HG02938 (cell line): ENCODE measurements around the gene UBD.

Experiments used
- ATAC-seq: cut with Tn5 transposase; IDR thresholded peaks from one replicate; pipeline ENCODE4 v1.9.1; 2021; ENCODE audit warnings: mild to moderate bottlenecking, moderate library complexity; ENCODE audit not compliant: unreplicated experiment

The UBD gene

DNA sequence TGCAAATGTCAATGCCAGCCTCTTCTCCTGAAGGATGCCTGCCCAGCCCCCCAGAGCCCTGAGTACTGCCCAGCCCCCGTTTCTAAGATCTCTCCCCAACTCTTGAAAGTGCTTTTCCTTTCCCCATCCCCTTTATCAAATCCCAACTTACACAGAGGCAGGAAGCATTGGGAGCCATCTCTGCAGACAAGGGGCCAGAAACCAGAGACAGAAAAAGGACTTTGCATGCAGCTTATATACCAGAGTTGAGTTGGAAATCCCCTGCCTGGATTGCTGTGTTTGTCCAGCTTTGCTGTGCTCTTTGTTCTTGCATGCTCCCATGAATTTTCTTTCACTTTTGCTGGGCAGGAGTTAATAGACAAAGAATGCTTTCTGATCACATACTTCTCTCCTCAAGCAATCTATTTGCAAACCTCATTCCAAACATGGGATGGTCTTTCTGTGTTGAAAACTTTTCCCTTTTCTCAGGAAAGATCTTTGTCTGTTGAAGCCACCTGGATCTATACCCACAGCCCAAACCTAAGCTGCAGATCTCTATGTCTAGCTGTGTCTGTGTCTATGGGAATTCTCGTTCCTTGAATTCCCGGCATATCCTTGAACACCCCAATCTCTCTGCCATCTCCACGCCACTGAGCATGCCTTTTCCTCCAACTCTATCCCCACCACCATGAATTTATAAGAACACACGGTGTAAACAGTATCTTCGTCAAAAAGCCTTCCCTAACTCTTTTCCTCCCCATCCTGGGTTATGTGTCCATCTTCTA, at the start of gene UBD:
UBD (minus strand) TSS at position 209 of the 764 bp plus-strand sequence; CDS start at position 178, 31 bp downstream.
- ATAC-seq: no peak

- ATAC-seq: no peak
These were observed 48.6 kb upstream of the UBD start for GRCh38 chr6:29608131-29608530.

DNA sequence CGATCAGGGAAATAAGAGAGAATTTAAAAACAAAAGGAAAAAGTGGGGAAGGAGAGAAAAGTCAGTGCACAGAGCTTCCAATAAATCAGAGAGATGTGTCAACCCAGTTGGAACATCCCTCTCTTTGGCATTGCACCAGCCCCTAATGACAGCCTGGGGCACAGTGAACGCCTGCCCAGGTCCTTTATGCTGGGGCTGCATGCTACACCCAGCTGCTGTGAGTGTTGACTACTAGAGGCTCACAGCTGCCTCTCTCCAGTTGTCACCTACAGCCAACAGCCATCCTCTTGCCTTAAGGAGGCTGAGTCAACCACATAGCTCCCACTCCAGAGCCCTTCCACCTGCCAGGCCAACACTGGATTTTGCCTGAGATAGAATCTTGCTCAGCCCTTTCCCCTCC, 44.4 kb upstream of the UBD start:
- no peak for ATAC-seq

DNA sequence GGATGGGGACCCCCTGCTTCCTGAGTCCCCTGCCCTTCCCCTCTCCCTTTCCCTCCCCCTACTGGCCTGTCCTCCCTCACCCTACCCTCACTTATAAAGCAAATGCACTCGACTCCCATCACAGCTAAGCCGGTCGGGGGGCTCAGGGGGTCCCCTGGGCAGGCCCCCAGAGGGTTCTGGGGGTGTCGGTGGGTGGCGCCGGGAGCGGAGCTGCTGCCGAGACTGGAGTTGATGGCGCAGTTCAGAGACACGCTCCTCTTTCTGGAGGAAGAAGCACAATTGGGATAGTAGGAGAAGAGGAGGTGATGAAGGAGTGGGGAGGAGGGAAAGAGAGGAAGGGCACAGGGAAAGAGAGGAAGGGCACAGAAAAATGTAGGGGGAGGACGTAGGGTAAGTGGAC, 43.9 kb upstream of the UBD start:
- no peak for ATAC-seq

DNA sequence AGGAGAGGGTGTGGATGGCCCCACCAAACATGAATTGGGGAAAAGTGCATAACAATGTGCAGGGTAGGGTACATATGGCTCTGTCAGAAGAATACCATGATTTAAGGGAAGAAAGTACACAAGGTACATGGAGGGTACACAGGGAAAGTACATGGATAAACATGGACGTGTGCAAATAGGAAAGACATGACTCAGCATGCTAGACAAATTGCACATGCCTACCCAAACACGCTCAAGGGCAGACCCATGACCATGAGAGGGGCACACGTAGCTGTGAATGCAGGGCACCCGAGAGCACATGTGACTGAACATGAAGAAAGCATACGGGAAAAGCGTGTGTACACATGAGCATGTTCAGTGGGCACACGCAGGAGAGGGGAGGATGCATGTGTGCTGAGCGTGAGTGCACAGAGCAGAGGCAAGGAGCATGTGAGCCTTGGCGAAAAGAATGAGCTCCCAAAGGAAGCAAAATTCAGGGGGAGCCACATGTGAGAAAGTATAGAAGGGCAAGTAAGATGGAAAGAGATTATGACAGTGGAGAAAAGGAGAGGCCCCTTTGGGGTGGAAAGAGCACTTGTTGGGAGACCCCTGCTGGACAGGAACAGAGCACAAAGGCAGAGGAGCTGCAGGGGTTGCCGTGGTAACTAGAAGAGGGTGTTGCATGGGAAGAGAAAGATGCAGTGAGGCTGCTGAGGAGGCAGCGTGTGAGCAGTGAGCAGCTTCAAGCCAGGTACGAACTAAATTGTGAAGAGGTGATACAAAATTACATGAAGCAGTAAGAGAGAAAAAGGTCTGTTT, 43.2 kb upstream of the UBD start:
- ATAC-seq: no peak

DNA sequence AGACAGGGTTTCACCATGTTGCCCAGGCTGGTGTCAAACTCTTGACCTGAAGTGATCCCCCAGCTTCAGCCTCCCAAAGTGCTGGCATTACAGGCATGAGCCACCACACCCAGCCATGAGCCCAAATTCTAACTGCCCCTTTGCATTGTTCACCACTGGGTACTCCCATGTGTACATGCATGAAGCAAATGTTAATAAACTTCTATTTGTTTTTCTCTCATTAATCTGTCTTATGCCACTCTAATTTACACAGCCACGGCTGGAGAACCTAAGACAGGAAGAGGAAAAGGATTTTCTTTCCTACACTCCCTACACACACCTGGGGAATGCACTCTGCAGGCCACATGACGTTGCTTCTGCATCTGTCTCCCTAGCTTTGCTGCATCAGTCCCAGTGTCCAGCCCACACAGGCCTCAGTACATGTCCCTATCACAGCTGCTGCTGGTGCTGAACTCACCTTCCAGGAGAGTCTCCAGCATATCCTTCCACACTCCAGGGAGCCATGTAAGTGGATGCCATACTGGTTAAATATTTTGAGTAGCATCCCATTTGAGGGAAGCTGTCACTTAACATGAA, 38.7 kb upstream of the UBD start:
- ATAC-seq: no peak

- ATAC-seq: no peak
These were observed 37.7 kb upstream of the UBD start for GRCh38 chr6:29597184-29597583.

DNA sequence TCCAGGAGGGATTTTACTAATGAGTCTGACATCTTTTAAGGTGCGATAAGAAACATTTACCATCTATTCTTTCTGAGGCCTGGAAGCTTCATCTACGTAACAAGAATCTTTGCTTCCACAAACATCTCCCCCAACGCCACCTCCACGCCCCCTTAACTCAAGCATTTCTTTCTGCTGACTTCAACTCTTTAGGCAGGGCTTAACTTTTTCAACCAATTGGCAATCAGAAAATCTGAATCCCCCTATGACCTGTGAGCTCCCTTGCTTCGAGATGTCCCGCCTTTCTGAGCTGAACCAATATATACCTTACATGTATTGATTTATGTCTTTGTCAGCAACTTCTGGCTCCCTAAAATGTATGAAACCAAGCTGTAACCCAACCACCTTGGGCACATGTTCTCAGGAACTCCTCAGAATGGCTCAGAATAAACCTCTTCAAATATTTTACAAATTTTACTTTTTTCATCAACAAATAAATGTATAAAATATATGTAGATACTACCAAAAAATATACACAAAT, 36.9 kb upstream of the UBD start:
- ATAC-seq: no peak

GRCh38 chr6:29593199-29593855, 33.8 kb upstream of the UBD start:
- ATAC-seq: no peak

DNA sequence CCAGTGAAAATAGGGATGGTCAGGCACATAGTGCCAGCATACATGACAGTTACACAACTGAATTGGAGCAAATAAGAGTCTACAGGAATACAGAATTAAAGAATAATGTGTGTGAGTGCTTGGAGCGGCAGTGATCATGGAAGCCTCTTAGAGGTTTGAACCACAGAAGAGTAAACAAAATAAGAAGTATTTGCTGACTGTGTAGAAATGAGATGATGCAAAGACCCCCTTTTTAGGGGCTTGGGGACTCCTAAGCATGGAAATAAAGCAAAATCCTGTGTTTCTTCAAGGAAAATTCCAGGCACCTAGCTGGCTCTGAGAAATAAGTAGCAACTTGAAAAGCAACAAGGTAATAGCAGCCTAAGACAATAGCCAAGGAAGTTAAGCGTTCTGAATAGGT, 32.1 kb upstream of the UBD start:
- no peak for ATAC-seq

DNA sequence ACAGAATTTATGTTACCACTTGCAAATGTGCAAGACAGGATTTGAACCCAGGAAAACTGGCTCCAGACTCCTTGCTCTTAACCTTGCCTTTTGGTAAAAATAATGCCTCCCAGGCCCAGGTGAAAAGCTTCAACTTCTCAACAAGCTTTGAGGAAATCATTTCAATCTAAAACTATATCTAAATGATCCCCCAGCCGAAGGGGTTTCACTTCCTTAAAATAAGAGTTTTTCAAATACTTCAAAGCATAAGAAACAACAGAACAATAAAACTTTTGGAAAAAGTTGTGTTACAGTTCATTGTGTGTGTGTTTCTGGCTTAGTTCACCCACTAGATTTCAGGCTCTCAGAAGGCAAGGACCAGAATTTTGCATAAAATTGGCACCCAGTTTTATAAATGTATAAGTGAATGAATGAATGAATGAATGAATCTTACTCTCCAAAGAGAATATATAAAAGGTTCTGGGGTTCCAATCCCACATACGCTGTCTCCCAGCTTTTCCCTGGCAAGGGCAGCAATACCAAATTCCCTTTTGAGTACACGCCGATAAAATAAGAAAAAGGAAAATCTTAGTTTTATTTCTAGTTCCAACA, 30.8 kb upstream of the UBD start:
- ATAC-seq: no peak

GRCh38 chr6:29589423-29590048, 30.0 kb upstream of the UBD start:
- no peak for ATAC-seq

DNA sequence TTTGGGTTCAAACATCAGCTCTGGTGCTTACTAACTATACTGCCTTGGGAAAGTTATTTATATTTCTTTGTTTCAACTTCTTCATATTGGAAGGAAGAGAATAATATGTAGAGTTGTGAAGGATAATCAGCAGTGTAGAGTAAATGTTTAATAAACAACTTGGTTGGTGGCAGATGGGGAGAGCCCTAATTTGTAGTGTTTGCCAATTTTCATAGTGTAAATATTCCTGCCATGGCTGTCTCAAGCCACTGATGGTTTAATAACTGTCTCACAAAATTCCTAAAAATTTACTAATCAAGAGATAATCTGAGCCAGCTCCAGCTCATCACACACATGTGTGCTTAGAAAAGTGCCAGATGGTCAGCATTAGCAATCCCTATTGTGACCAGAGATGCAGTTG, 25.3 kb upstream of the UBD start, which contains the start of gene OR2H2:
OR2H2 (plus strand) TSS at position 301 of the 400 bp plus-strand sequence. CDS start 2,824 bp downstream, outside the sequence.
- no peak for ATAC-seq

DNA sequence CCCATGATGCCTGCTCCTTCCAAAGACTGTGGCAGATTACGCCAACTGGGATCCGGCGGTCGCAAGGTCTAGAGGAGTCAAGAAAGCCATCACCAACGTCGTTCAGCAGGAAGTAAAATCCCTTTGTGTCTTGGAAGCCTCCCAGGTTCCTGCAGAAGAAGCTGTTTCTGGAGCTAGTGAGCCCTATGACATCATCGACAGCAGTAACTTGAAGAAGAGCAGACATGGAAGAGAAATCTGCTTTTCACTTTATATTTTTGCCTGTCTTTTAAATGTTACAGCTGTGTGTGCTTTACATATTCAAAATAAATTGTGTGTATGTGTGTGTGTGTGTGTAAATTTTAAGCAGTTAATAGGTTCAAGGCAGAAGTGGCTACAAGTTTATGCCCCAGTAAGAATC, 18.0 kb upstream of the UBD start:
- no peak for ATAC-seq

DNA sequence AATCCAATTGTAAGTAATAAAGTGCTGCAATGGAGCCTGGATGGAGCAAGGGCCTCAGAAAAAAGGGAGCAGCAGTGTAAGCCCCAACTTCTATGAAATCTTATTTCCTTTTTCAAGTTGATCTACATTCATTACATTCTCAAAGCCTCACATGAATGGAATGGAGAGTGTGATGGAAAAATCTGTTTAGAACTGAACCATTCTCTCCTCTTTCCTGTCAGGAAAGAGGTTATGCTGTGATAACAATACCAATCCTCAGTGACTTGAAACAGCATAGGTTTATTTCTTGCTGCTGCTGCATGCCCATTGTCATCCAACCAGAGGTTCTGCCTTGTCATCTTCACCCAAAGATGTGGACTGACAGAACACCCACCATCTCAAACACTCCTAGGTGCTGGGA, 16.5 kb upstream of the UBD start:
- no peak for ATAC-seq

DNA sequence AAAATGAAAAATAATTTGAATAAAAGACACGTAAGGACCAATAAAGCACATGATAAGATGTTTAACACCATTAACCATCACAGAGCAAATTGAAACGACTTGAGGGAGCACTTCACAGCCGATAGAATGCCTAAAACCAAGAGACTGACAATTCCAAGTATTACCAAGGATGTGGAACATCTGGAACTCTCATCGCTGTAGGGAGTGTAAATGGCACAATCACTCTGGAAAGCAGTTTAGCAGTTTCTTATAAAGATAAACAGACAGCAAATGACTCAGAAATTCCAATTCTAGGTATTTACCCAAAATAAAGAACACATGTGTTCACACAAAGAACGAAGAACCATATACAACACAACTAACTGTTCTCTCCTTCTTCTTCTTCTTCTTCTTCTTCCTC, 8.5 kb upstream of the UBD start:
- ATAC-seq: no peak

GRCh38 chr6:29567541-29567940, 8.0 kb upstream of the UBD start:
- ATAC-seq: no peak

DNA sequence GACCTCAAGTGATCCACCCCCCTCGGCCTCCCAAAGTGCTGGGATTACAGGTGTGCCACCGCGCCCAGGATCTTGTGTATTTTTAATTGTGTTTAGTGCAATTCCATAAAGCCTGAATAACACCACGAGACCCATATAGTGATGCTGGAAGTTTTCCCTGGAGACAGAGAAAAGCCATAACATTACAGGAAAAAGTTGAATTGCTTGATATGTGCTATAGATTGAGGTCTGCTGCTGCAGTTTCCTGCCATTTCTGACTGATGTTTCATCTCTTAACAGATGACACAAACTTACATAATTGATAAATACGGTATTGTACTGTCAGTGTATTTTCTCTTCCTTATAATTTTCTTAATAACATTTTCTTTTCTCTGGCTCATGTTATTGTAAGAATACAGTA, 7.3 kb upstream of the UBD start:
- no peak for ATAC-seq

- ATAC-seq: no peak
These were observed 5.3 kb upstream of the UBD start for GRCh38 chr6:29564875-29565274.

- ATAC-seq: no peak
These were observed 4.0 kb upstream of the UBD start for GRCh38 chr6:29563435-29563965.
